Smooth muscle cell (in vitro differentiated cells): ENCODE data around the gene DNAH8. TPM values are rescaled to one million over a fixed set of nuclear protein-coding genes. Genes with fewer than 3 reads are reported as not detected.

Experiments
- DNase-seq: peaks from one replicate; lab custom pipeline; 2025; ENCODE audit not compliant: unreplicated experiment; lab: John Stamatoyannopoulos, UW
- H2AFZ ChIP-seq: fragments of 200-600 bp; sonication (generic); 2 replicates; pipeline ENCODE4 v1.6.0; 2016; ENCODE audit warnings: antibody characterized with exemption, low read depth, mild to moderate bottlenecking
- H3F3A ChIP-seq: fragments of 200-600 bp; sonication (generic); 2 replicates; pipeline ENCODE4 v1.6.0; 2017; ENCODE audit warnings: antibody characterized with exemption, low read depth
- H3K27ac ChIP-seq: fragments of 200-600 bp; sonication (generic); 2 replicates; pipeline ENCODE4 v1.5.1; 2016; ENCODE audit warnings: low read depth, mild to moderate bottlenecking
- H3K27me3 ChIP-seq: fragments of 200-600 bp; sonication (generic); 2 replicates; pipeline ENCODE4 v1.6.1; 2016; ENCODE audit warnings: low read depth, mild to moderate bottlenecking
- H3K36me3 ChIP-seq: fragments of 200-600 bp; sonication (generic); 2 replicates; pipeline ENCODE4 v1.5.1; 2016; ENCODE audit warnings: low read depth
- H3K4me1 ChIP-seq: fragments of 200-600 bp; sonication (generic); 2 replicates; pipeline ENCODE4 v1.5.1; 2016; ENCODE audit warnings: low read depth
- H3K4me2 ChIP-seq: fragments of 200-600 bp; sonication (generic); 2 replicates; pipeline ENCODE4 v1.6.0; 2016; ENCODE audit warnings: mild to moderate bottlenecking
- H3K4me3 ChIP-seq: fragments of 200-600 bp; sonication (generic); 2 replicates; pipeline ENCODE4 v1.5.1; 2016; ENCODE audit warnings: mild to moderate bottlenecking
- H3K79me2 ChIP-seq: fragments of 200-600 bp; sonication (generic); 2 replicates; pipeline ENCODE4 v1.6.0; 2016; ENCODE audit warnings: low read depth, mild to moderate bottlenecking
- H3K9ac ChIP-seq: fragments of 200-600 bp; sonication (generic); 2 replicates; pipeline ENCODE4 v1.6.0; 2016; ENCODE audit warnings: low read depth
- H3K9me3 ChIP-seq: fragments of 200-600 bp; sonication (generic); replicated peaks from 2 replicates; pipeline ENCODE4 v1.5.1; 2016; ENCODE audit warnings: low read depth
- H4K20me1 ChIP-seq: fragments of 200-600 bp; sonication (generic); 2 replicates; pipeline ENCODE4 v1.6.0; 2016; ENCODE audit warnings: low read depth
- WGBS: methylation state at CpG from one replicate; pipeline ENCODE4 v1.1.7; 2016; ENCODE audit warnings: low lambda C conversion rate; 5-methylcytosine and 5-hydroxymethylcytosine counted together
- polyA plus RNA-seq: library from polyadenylated mRNA; unstranded; fragments of >200 nt; fragmentation: Nextera tagmentation; extraction: Ambion mirVana; gene quantifications from 2 replicates; pipeline ENCODE4 v1.2.1, GENCODE V29; 2016
- total RNA-seq: library from RNA; depleted of rRNA; stranded (reverse); fragments of >200 nt; gene quantifications from 2 replicates; pipeline ENCODE4 v1.2.3, GENCODE V29; 2014
- TF ChIP-seq, protein P1 (sequence below): fragments of 200-600 bp; sonication (generic); IDR thresholded peaks from 2 replicates; pipeline ENCODE4 v1.5.1; 2017; ENCODE audit warnings: borderline replicate concordance, mild to moderate bottlenecking, antibody characterized with exemption; ENCODE audit not compliant: insufficient read depth, poor library complexity, severe bottlenecking

The DNAH8 gene
- total and polyA plus RNA-seq, 2 experiments from 2014 or later, result not detected

DNA sequence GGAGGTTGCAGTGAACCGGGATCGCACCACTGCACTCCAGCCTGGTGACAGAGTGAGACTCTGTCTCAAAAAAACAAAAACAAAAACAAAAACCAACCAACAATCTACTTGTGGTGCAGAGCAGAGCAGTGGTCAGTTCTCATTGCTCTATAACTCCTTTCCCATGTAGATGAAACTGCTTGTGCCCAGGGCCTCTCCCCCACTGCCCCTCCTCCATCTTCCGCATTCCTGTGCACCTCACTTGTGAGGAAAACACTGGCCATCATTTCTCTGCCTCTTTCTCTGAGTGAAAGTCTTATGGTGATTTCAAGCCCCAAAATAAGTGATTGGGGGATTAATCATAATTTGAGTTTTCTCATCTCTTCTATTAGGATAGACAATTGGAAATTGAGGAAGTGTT is 269.6 kb downstream of the DNAH8 start:
- WGBS, result 90% methylated on average over 3 of the region's 3 CpGs

DNA sequence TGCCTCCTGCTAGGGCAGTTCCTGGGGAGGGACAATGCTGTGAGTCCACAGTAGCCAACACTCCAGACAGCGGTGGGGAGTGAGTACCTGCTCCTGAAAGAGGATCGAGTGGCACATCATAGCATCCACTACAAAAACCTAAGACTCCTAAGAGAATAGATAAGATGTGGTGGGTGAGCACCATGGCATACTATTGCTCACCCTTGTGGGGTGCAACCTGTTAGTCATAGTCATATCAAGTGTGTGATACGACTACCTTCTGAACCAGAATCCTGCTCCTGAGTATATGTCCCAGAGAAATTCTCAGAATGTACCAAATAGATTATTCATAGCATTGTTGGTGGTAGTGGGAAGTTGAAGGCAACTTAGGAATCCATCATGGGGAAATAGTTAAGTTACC is 270.7 kb downstream of the DNAH8 start:
- 88% methylated on average over 3 of the region's 3 CpGs for WGBS
- Histone ChIP-seq H3K36me3 (no peaks in the 10 kb centered on the region), H2AFZ (no peak overlapping the region), H3K27me3 (peaks cover 99% of the 10 kb centered on the region), H3K27ac (no peak overlapping the region), H3F3A (no peaks in the 10 kb centered on the region), H3K4me3 (no peak overlapping the region), H3K9me3 (no peaks in the 10 kb centered on the region), H3K4me2 (no peak overlapping the region), H4K20me1 (no peaks in the 10 kb centered on the region), H3K79me2 (no peaks in the 10 kb centered on the region), H3K9ac (no peak overlapping the region), H3K4me1 (no peaks in the 10 kb centered on the region)
- TF ChIP-seq, protein P1, sequence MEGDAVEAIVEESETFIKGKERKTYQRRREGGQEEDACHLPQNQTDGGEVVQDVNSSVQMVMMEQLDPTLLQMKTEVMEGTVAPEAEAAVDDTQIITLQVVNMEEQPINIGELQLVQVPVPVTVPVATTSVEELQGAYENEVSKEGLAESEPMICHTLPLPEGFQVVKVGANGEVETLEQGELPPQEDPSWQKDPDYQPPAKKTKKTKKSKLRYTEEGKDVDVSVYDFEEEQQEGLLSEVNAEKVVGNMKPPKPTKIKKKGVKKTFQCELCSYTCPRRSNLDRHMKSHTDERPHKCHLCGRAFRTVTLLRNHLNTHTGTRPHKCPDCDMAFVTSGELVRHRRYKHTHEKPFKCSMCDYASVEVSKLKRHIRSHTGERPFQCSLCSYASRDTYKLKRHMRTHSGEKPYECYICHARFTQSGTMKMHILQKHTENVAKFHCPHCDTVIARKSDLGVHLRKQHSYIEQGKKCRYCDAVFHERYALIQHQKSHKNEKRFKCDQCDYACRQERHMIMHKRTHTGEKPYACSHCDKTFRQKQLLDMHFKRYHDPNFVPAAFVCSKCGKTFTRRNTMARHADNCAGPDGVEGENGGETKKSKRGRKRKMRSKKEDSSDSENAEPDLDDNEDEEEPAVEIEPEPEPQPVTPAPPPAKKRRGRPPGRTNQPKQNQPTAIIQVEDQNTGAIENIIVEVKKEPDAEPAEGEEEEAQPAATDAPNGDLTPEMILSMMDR, result no peak
- no peak for DNase-seq

More for the DNA sequence above, 269.6 kb downstream of the DNAH8 start:
- Histone ChIP-seq H2AFZ (no peak overlapping the region), H3K27me3 (peaks cover 99% of the 10 kb centered on the region), H3F3A (no peaks in the 10 kb centered on the region), H4K20me1 (no peaks in the 10 kb centered on the region), H3K36me3 (no peaks in the 10 kb centered on the region), H3K79me2 (no peaks in the 10 kb centered on the region), H3K4me3 (no peak overlapping the region), H3K9ac (no peak overlapping the region), H3K27ac (no peak overlapping the region), H3K4me1 (no peaks in the 10 kb centered on the region), H3K4me2 (no peak overlapping the region), H3K9me3 (no peaks in the 10 kb centered on the region)
- TF ChIP-seq, protein P1, result no peak
- DNase-seq, result no peak

DNA sequence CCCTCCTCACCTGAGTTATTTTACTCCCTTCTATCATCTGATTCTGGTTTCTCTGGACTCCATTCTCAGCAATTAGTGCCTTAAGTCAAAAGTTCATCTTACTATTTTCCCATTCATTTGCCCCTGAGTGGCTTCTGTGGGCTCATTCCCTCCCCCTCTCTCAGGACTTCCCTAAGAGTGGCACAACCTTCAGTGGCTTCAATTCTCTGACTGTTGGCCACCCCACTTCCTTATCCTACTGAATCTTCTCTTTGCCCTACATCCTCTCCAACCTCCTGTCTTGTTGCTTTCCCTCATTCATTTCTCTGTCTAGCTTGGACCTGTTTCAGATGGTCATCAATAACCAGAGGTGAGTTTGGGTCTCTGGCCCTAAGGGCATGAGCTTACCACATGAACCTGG is 272.4 kb downstream of the DNAH8 start:
- Histone ChIP-seq H3K36me3 (no peaks in the 10 kb centered on the region), H3K4me2 (no peak overlapping the region), H4K20me1 (no peaks in the 10 kb centered on the region), H3K27me3 (peaks cover 90% of the 10 kb centered on the region), H3K79me2 (no peaks in the 10 kb centered on the region), H3K9ac (no peak overlapping the region), H3K4me3 (no peak overlapping the region), H3F3A (no peaks in the 10 kb centered on the region), H2AFZ (no peak overlapping the region), H3K4me1 (no peaks in the 10 kb centered on the region), H3K27ac (no peak overlapping the region), H3K9me3 (no peaks in the 10 kb centered on the region)
- TF ChIP-seq, protein P1, result no peak
- DNase-seq, result no peak

DNA sequence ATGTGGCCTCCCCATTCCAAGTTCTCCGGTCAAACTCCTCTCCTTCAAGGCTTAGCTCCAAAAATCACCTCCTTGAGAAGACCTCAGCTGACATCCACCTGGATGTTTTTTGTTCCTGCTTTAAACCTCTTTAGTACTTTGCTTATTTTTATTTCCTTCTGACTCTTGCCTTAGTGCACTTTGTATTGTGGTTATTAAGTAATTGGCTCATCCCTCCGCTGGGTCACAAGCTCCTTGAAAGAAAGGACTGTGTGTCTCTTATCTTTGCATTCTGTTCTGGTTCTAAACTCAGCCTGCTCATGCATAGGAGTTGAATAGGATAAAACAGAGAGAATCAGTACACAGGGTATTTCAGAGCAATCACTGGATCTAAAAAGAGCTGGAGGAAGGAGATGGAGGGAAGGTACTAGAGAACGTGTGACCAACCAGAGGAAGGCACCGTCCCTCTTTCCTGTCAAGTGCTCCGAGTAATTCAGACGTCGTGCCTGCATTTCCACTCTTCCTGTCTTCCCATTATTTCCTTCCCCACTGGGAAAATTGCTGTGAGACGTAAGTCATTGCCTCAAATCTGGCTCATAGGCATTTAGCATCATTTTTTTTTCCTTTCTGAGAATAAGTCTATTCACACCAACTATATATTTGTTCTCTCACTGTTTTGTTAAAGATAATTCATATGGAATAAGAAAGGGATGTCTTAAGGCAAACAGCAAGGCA is 273.8 kb downstream of the DNAH8 start:
- Histone ChIP-seq H3K9me3 (no peaks in the 10 kb centered on the region), H2AFZ (no peak overlapping the region), H3K9ac (no peak overlapping the region), H3K27me3 (peaks cover 89% of the 10 kb centered on the region), H3K4me2 (no peak overlapping the region), H3K4me3 (no peak overlapping the region), H3K4me1 (no peaks in the 10 kb centered on the region), H4K20me1 (no peaks in the 10 kb centered on the region), H3K27ac (no peak overlapping the region), H3F3A (no peaks in the 10 kb centered on the region), H3K36me3 (no peaks in the 10 kb centered on the region), H3K79me2 (no peaks in the 10 kb centered on the region)
- 78% methylated on average over 8 of the region's 8 CpGs for WGBS
- no peak for DNase-seq
- TF ChIP-seq, protein P1, result no peak
